GM12878 (cell line): Measurements from ENCODE around the gene SLC37A1. TPM values are rescaled to one million over a fixed set of nuclear protein-coding genes. Genes with fewer than 3 reads are reported as not detected.

Experiments used
- BCL11A ChIP-seq: IDR thresholded peaks from 2 replicates; pipeline ENCODE4 v1.6.1; 2011; ENCODE audit warnings: low read depth, low read length
- BCL3 ChIP-seq: IDR thresholded peaks from 2 replicates; pipeline ENCODE4 v1.6.1; 2011; ENCODE audit warnings: borderline replicate concordance, low read depth, mild to moderate bottlenecking, moderate library complexity, low read length; ENCODE audit not compliant: insufficient read depth, poor library complexity, severe bottlenecking
- CBFB ChIP-seq: IDR thresholded peaks from 2 replicates; pipeline ENCODE4 v1.6.1; 2016; ENCODE audit warnings: antibody characterized with exemption, low read depth
- CREB1 ChIP-seq: IDR thresholded peaks from 2 replicates; pipeline ENCODE4 v1.6.1; 2012; ENCODE audit warnings: low read depth, mild to moderate bottlenecking, inconsistent platforms
- EZH2 ChIP-seq: IDR thresholded peaks from 2 replicates; pipeline ENCODE4 v1.6.1; 2012; ENCODE audit warnings: low read depth, mild to moderate bottlenecking, control low read depth, inconsistent platforms, low read length, borderline replicate concordance; ENCODE audit not compliant: control insufficient read depth
- IKZF2 ChIP-seq, 2 experiments: fragments of 450-650 bp; IDR thresholded peaks; 2 replicates each; pipeline ENCODE4 v1.6.1; 2017; ENCODE audit warnings: mild to moderate bottlenecking in 2 of 2, moderate library complexity in 2 of 2
- IRF4 ChIP-seq: IDR thresholded peaks from 2 replicates; pipeline ENCODE4 v1.6.1; 2011; ENCODE audit warnings: low read depth, low read length
- PAX5 ChIP-seq: IDR thresholded peaks from 2 replicates; pipeline ENCODE4 v1.6.1; 2011; ENCODE audit warnings: low read depth, low read length, borderline replicate concordance
- POU2F2 ChIP-seq: IDR thresholded peaks from 3 replicates; pipeline ENCODE4 v1.6.1; 2011; ENCODE audit warnings: low read depth, mild to moderate bottlenecking, low read length, borderline replicate concordance
- STAT3 ChIP-seq: IDR thresholded peaks from 2 replicates; pipeline ENCODE4 v1.6.1; 2011; ENCODE audit warnings: low read depth, low read length, improper control_type of control experiment
- TCF3 ChIP-seq: IDR thresholded peaks from 2 replicates; pipeline ENCODE4 v1.6.1; 2012; ENCODE audit warnings: low read depth, mild to moderate bottlenecking, low read length, borderline replicate concordance; ENCODE audit not compliant: insufficient read depth
- TCF7 ChIP-seq: IDR thresholded peaks from 2 replicates; pipeline ENCODE4 v1.6.1; 2014; ENCODE audit warnings: antibody characterized with exemption, borderline replicate concordance
- polyA plus RNA-seq, 11 experiments: library from polyadenylated mRNA; depleted of rRNA in 4 of 11; unstranded in 6 of 11; stranded (reverse) in 5 of 11; fragments of >200 nt; fragmentation: Nextera tagmentation in 4 of 11; fragmentation: Illumina TruSeq in 1 of 11; extraction: Ambion mirVana in 4 of 11; extraction: Trizol in 1 of 11; gene quantifications; 1 replicate in 1 of 11; 2 replicates in 10 of 11; pipeline versions ENCODE4 v1.2.1 to v1.2.3, GENCODE V29; 2011 to 2016; ENCODE audit warnings: inconsistent platforms in 2 of 11, missing spikeins in 2 of 11, low read depth in 1 of 11
- total RNA-seq, 4 experiments: library from RNA; depleted of rRNA in 3 of 4; stranded (reverse); fragments of >200 nt in 3 of 4; fragmentation: Illumina TruSeq in 1 of 4; extraction: Trizol in 1 of 4; gene quantifications; 2 replicates each; pipeline versions ENCODE4 v1.2.1 to v1.2.3, GENCODE V29; 2013 to 2021
- TF ChIP-seq, protein P1 (sequence below): IDR thresholded peaks from 2 replicates; pipeline ENCODE4 v1.6.1; 2012; ENCODE audit warnings: low read length, inconsistent platforms
- TF ChIP-seq, protein P2 (sequence below): IDR thresholded peaks from 2 replicates; pipeline ENCODE4 v1.6.1; 2011; ENCODE audit warnings: borderline replicate concordance, low read depth, mild to moderate bottlenecking, moderate library complexity, mixed read lengths, low read length; ENCODE audit not compliant: insufficient read depth; ENCODE audit errors: extremely low read length
- TF ChIP-seq, protein P3 (sequence below): IDR thresholded peaks from 2 replicates; pipeline ENCODE4 v1.6.1; 2011; ENCODE audit warnings: low read depth, mild to moderate bottlenecking, low read length, moderate library complexity, borderline replicate concordance; ENCODE audit errors: extremely low read depth
- TF ChIP-seq, protein P4 (sequence below): fragments of 450-650 bp; IDR thresholded peaks from 2 replicates; pipeline ENCODE4 v1.6.1; 2017; ENCODE audit warnings: borderline replicate concordance
- TF ChIP-seq, protein P5 (sequence below): fragments of 150-350 bp; IDR thresholded peaks from 2 replicates; pipeline ENCODE4 v1.6.1; 2016; ENCODE audit warnings: low read depth, low read length
- TF ChIP-seq, protein P6 (sequence below): fragments of 450-650 bp; IDR thresholded peaks from 2 replicates; pipeline ENCODE4 v1.6.1; 2017; ENCODE audit warnings: mild to moderate bottlenecking, low read depth, inconsistent platforms; ENCODE audit not compliant: poor library complexity, severe bottlenecking

Gene SLC37A1
- total and polyA plus RNA-seq, 10 of the 15 experiments (the other 5 are each of a cell fraction or from before 2014, with no cell fraction given), result 1.1 to 35.5 (median 24.4) TPM

DNA sequence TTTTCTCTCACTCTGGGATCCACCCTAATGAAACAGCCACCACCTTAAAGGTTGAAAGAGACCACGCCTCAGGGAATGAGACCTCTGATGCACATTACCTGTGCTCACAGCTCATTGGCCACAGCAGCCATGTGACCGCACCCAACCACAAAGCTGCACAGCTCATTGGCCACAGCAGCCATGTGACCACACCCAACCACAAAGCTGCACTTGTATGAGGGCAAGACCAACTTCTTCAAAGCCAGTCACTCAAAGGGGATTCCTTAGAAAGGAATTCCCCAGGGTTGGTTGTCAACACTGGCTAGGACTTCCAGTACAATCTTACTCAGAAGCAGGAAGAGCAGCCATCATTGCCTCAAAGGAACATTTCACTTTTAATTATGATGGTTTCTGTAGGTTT lies 96.2 kb downstream of the SLC37A1 start (continued):
- TF ChIP-seq IKZF2 (IDR thresholded peaks at IDR 0.05) (peak; percentile 23 to 25; a peak in 2 of 4 replicates), BCL11A (no peak), BCL3 (no peak), STAT3 (no peak), TCF3 (no peak), EZH2 (no peak), PAX5 (peak; percentile 84), POU2F2 (no peak), CREB1 (no peak), TCF7 (peak; percentile 64; the same call in 1 of the 2 replicates), CBFB (peak; percentile 92), IRF4 (no peak)
- TF ChIP-seq, protein P1, sequence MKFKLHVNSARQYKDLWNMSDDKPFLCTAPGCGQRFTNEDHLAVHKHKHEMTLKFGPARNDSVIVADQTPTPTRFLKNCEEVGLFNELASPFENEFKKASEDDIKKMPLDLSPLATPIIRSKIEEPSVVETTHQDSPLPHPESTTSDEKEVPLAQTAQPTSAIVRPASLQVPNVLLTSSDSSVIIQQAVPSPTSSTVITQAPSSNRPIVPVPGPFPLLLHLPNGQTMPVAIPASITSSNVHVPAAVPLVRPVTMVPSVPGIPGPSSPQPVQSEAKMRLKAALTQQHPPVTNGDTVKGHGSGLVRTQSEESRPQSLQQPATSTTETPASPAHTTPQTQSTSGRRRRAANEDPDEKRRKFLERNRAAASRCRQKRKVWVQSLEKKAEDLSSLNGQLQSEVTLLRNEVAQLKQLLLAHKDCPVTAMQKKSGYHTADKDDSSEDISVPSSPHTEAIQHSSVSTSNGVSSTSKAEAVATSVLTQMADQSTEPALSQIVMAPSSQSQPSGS, result no peak
- TF ChIP-seq, protein P2, sequence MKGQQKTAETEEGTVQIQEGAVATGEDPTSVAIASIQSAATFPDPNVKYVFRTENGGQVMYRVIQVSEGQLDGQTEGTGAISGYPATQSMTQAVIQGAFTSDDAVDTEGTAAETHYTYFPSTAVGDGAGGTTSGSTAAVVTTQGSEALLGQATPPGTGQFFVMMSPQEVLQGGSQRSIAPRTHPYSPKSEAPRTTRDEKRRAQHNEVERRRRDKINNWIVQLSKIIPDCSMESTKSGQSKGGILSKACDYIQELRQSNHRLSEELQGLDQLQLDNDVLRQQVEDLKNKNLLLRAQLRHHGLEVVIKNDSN, result peak; percentile 92
- TF ChIP-seq, protein P3, sequence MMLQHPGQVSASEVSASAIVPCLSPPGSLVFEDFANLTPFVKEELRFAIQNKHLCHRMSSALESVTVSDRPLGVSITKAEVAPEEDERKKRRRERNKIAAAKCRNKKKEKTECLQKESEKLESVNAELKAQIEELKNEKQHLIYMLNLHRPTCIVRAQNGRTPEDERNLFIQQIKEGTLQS, result peak; percentile 78
- TF ChIP-seq, protein P4, sequence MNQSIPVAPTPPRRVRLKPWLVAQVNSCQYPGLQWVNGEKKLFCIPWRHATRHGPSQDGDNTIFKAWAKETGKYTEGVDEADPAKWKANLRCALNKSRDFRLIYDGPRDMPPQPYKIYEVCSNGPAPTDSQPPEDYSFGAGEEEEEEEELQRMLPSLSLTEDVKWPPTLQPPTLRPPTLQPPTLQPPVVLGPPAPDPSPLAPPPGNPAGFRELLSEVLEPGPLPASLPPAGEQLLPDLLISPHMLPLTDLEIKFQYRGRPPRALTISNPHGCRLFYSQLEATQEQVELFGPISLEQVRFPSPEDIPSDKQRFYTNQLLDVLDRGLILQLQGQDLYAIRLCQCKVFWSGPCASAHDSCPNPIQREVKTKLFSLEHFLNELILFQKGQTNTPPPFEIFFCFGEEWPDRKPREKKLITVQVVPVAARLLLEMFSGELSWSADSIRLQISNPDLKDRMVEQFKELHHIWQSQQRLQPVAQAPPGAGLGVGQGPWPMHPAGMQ, result no peak
- TF ChIP-seq, protein P5, sequence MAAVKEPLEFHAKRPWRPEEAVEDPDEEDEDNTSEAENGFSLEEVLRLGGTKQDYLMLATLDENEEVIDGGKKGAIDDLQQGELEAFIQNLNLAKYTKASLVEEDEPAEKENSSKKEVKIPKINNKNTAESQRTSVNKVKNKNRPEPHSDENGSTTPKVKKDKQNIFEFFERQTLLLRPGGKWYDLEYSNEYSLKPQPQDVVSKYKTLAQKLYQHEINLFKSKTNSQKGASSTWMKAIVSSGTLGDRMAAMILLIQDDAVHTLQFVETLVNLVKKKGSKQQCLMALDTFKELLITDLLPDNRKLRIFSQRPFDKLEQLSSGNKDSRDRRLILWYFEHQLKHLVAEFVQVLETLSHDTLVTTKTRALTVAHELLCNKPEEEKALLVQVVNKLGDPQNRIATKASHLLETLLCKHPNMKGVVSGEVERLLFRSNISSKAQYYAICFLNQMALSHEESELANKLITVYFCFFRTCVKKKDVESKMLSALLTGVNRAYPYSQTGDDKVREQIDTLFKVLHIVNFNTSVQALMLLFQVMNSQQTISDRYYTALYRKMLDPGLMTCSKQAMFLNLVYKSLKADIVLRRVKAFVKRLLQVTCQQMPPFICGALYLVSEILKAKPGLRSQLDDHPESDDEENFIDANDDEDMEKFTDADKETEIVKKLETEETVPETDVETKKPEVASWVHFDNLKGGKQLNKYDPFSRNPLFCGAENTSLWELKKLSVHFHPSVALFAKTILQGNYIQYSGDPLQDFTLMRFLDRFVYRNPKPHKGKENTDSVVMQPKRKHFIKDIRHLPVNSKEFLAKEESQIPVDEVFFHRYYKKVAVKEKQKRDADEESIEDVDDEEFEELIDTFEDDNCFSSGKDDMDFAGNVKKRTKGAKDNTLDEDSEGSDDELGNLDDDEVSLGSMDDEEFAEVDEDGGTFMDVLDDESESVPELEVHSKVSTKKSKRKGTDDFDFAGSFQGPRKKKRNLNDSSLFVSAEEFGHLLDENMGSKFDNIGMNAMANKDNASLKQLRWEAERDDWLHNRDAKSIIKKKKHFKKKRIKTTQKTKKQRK, result no peak
- TF ChIP-seq, protein P6, sequence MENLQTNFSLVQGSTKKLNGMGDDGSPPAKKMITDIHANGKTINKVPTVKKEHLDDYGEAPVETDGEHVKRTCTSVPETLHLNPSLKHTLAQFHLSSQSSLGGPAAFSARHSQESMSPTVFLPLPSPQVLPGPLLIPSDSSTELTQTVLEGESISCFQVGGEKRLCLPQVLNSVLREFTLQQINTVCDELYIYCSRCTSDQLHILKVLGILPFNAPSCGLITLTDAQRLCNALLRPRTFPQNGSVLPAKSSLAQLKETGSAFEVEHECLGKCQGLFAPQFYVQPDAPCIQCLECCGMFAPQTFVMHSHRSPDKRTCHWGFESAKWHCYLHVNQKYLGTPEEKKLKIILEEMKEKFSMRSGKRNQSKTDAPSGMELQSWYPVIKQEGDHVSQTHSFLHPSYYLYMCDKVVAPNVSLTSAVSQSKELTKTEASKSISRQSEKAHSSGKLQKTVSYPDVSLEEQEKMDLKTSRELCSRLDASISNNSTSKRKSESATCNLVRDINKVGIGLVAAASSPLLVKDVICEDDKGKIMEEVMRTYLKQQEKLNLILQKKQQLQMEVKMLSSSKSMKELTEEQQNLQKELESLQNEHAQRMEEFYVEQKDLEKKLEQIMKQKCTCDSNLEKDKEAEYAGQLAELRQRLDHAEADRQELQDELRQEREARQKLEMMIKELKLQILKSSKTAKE, result no peak
